ENCODE measurements around the gene PUM2.

Gene PUM2

GRCh38 chr2:20198796-20199632 is 151.6 kb downstream of the PUM2 start:
- no peak for DNase-seq

Measured in NCI-H2081 treated with DMSO at 0.1 percent for 48 hours (cell line).